ENCODE measurements around the gene PSMD6.

- no peak for TF ChIP-seq CTCF (conservative IDR thresholded peaks at IDR 0.05)
- TF ChIP-seq ZFX (IDR thresholded peaks at IDR 0.05), result no peak
Observed at GRCh38 chr3:64072126-64072525, 48.8 kb upstream of the PSMD6 start.

Data from C4-2B (cell line).